SK-N-SH (cell line): ENCODE measurements around the gene TCP11L1. TPM values are rescaled to one million over a fixed set of nuclear protein-coding genes. Genes with fewer than 3 reads are reported as not detected.

Experiments used
- CTCF ChIA-PET: fragments of 300-600, 350-600 bp; formaldehyde crosslinking; extraction: SDS; loops from one replicate; lab custom pipeline; 2021; lab: Yijun Ruan, JAX
- POLR2A ChIA-PET: fragments of 350-600 bp; sonication (Branson Sonifier 250); formaldehyde crosslinking; extraction: SDS; loops from one replicate; lab custom pipeline; 2020; ENCODE audit warnings: antibody characterized with exemption, inconsistent platforms; lab: Yijun Ruan, JAX
- DNase-seq: peaks from one replicate; pipeline ENCODE4 v3.0.0; 2012
- H2AFZ ChIP-seq: fragments of 200-600 bp; sonication (generic); 2 replicates; pipeline ENCODE4 v1.8.1; 2016; ENCODE audit warnings: antibody characterized with exemption, mild to moderate bottlenecking, low read depth
- H3F3A ChIP-seq: fragments of 200-600 bp; sonication (generic); replicated peaks from 2 replicates; pipeline ENCODE3; 2016; ENCODE audit warnings: antibody characterized with exemption, mild to moderate bottlenecking; ENCODE audit not compliant: insufficient read depth
- H3K27ac ChIP-seq, 2 experiments: fragments of 200-500 bp in 1 of 2; fragments of 200-600 bp in 1 of 2; sonication (Bioruptor generic) in 1 of 2; sonication (generic), shearing (Covaris generic) in 1 of 2; 2 replicates each; pipeline versions ENCODE4 v1.5.1 to v1.6.1; 2014 to 2016; ENCODE audit warnings: low read depth in 2 of 2, inconsistent platforms in 1 of 2, low read length in 1 of 2, mild to moderate bottlenecking in 1 of 2, mixed read lengths in 1 of 2
- H3K27me3 ChIP-seq: fragments of 200-600 bp; sonication (generic), shearing (Covaris generic); 2 replicates; pipeline ENCODE4 v1.6.1; 2016; ENCODE audit warnings: mixed run types; ENCODE audit not compliant: insufficient read depth
- H3K36me3 ChIP-seq, 2 experiments: fragments of 200-500 bp in 1 of 2; fragments of 200-600 bp in 1 of 2; sonication (Bioruptor generic) in 1 of 2; sonication (generic) in 1 of 2; replicated peaks in 1 of 2; 2 replicates each; pipeline versions ENCODE3 to v1.5.1; 2014 to 2016; ENCODE audit warnings: low read length in 1 of 2, mild to moderate bottlenecking in 1 of 2; ENCODE audit not compliant: insufficient read depth in 2 of 2, control insufficient read depth in 1 of 2
- H3K4me1 ChIP-seq, 2 experiments: fragments of 200-500 bp in 1 of 2; fragments of 200-600 bp in 1 of 2; sonication (Bioruptor generic) in 1 of 2; sonication (generic), shearing (Covaris generic) in 1 of 2; 2 replicates each; pipeline versions ENCODE4 v1.5.1 to v1.6.1; 2014 to 2016; ENCODE audit warnings: low read depth in 1 of 2, low read length in 1 of 2, mixed run types in 1 of 2; ENCODE audit not compliant: insufficient read depth in 2 of 2, control insufficient read depth in 1 of 2
- H3K4me2 ChIP-seq: fragments of 200-600 bp; sonication (generic), shearing (Covaris generic); 2 replicates; pipeline ENCODE4 v1.6.1; 2017; ENCODE audit warnings: mixed run types
- H3K4me3 ChIP-seq, 2 experiments: fragments of 200-500 bp in 1 of 2; fragments of 200-600 bp in 1 of 2; sonication (Bioruptor generic) in 1 of 2; sonication (generic), shearing (Covaris generic) in 1 of 2; 2 replicates each; pipeline versions ENCODE4 v1.5.1 to v1.8.1; 2014 to 2016; ENCODE audit warnings: low read depth in 2 of 2, inconsistent platforms in 1 of 2, low read length in 1 of 2, mild to moderate bottlenecking in 1 of 2, mixed read lengths in 1 of 2, moderate library complexity in 1 of 2
- H3K79me2 ChIP-seq: fragments of 200-600 bp; sonication (generic); 2 replicates; pipeline ENCODE4 v1.8.1; 2017; ENCODE audit warnings: mild to moderate bottlenecking; ENCODE audit not compliant: insufficient read depth
- H3K9ac ChIP-seq: fragments of 200-600 bp; sonication (generic); 2 replicates; pipeline ENCODE4 v1.6.1; 2017; ENCODE audit warnings: mixed run types
- H3K9me2 ChIP-seq: fragments of 200-600 bp; sonication (generic); 2 replicates; pipeline ENCODE4 v1.6.1; 2017; ENCODE audit warnings: mixed run types
- H3K9me3 ChIP-seq: fragments of 200-600 bp; sonication (generic); 2 replicates; pipeline ENCODE4 v1.6.1; 2017; ENCODE audit warnings: mixed run types, mild to moderate bottlenecking, moderate library complexity
- H4K20me1 ChIP-seq: fragments of 200-600 bp; sonication (generic); 2 replicates; pipeline ENCODE4 v1.6.1; 2017; ENCODE audit warnings: mild to moderate bottlenecking, mixed run types; ENCODE audit not compliant: insufficient read depth
- ELF1 ChIP-seq: IDR thresholded peaks from 2 replicates; pipeline ENCODE4 v1.4.0; 2012
- EP300 ChIP-seq, 2 experiments: IDR thresholded peaks; 2 replicates each; pipeline versions ENCODE4 v1.4.0 to v1.6.1; 2012; ENCODE audit warnings: borderline replicate concordance in 1 of 2, low read depth in 1 of 2, low read length in 1 of 2
- FOXM1 ChIP-seq: IDR thresholded peaks from 2 replicates; pipeline ENCODE4 v1.4.0; 2012; ENCODE audit warnings: low read depth, mild to moderate bottlenecking
- GABPA ChIP-seq: IDR thresholded peaks from 2 replicates; pipeline ENCODE4 v1.4.0; 2012; ENCODE audit warnings: low read depth, mild to moderate bottlenecking
- JUND ChIP-seq: IDR thresholded peaks from 2 replicates; pipeline ENCODE4 v1.4.0; 2012
- MXI1 ChIP-seq: IDR thresholded peaks from 2 replicates; pipeline ENCODE4 v1.6.1; 2012; ENCODE audit warnings: mild to moderate bottlenecking, low read depth, low read length, improper control_type of control experiment
- POLR2AphosphoS5 ChIP-seq: IDR thresholded peaks from 2 replicates; pipeline ENCODE4 v1.6.1; 2012; ENCODE audit warnings: low read depth, low read length
- SIN3A ChIP-seq: IDR thresholded peaks from 2 replicates; pipeline ENCODE4 v1.6.1; 2012; ENCODE audit warnings: low read depth, mild to moderate bottlenecking, low read length, moderate library complexity, borderline replicate concordance
- SMC3 ChIP-seq: IDR thresholded peaks from 2 replicates; pipeline ENCODE4 v1.6.1; 2012; ENCODE audit warnings: low read depth, low read length, improper control_type of control experiment
- TEAD4 ChIP-seq: IDR thresholded peaks from 2 replicates; pipeline ENCODE4 v1.4.0; 2012; ENCODE audit warnings: mild to moderate bottlenecking, borderline replicate concordance; ENCODE audit not compliant: insufficient read depth
- USF2 ChIP-seq: fragments of 150-350 bp; IDR thresholded peaks from 2 replicates; pipeline ENCODE4 v1.6.1; 2017; ENCODE audit warnings: antibody characterized with exemption, low read length, low read depth, borderline replicate concordance
- WGBS: methylation state at CpG from one replicate; pipeline ENCODE4 v1.1.6; 2017; ENCODE audit warnings: low lambda C conversion rate; 5-methylcytosine and 5-hydroxymethylcytosine counted together
- polyA plus RNA-seq, 3 experiments: library from polyadenylated mRNA; depleted of rRNA; stranded (reverse); fragments of >200 nt; gene quantifications; 2 replicates each; pipeline ENCODE4 v1.2.3, GENCODE V29; 2012
- TF ChIP-seq, protein P1 (sequence below): IDR thresholded peaks from 2 replicates; pipeline ENCODE4 v1.4.0; 2012; ENCODE audit warnings: low read depth

TCP11L1 gene
- polyA plus RNA-seq, 1 of the 3 experiments (the other 2 are of a cell fraction): 12.7 TPM

- no peak; the same call in 1 of the 2 replicates for TF ChIP-seq GABPA
- TF ChIP-seq SMC3: no peak
- peak; percentile 38 for TF ChIP-seq JUND
- no peak for TF ChIP-seq ELF1
- no peak for TF ChIP-seq POLR2AphosphoS5
- TF ChIP-seq USF2: no peak
- no peak for TF ChIP-seq EP300 (IDR thresholded peaks at IDR 0.05; ENCODE audit: borderline replicate concordance in 1 of 2, low read depth in 1 of 2, low read length in 1 of 2)
These were observed 4.0 kb downstream of the TCP11L1 start (continued) for GRCh38 chr11:33043221-33043830.

- peaks cover 39 to 47% of the 10 kb centered on the region in 2 experiments for H3K36me3 ChIP-seq
- H2AFZ ChIP-seq: no peak overlapping the region
- no peaks in the 10 kb centered on the region for H4K20me1 ChIP-seq
- no peaks in the 10 kb centered on the region for H3F3A ChIP-seq
- WGBS: 70% methylated on average over 4 of the region's 4 CpGs
- no peaks in the 10 kb centered on the region for H3K27me3 ChIP-seq
- no peak overlapping the region for H3K4me2 ChIP-seq
- 0 out of 2 replicates have a peak, but pooled peaks cover 6% of the 10 kb centered on the region for H3K9me3 ChIP-seq
- no peak overlapping the region for H3K9ac ChIP-seq
- H3K79me2 ChIP-seq: peaks cover 47% of the 10 kb centered on the region
- TF ChIP-seq SIN3A (no peak), ELF1 (no peak), JUND (no peak), MXI1 (no peak), USF2 (no peak), SMC3 (no peak), TEAD4 (no peak), FOXM1 (no peak)
- TF ChIP-seq, protein P1, sequence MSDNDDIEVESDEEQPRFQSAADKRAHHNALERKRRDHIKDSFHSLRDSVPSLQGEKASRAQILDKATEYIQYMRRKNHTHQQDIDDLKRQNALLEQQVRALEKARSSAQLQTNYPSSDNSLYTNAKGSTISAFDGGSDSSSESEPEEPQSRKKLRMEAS: no peak
- ChIA-PET CTCF (interaction anchor here (1.9 kb wide), 1 partner anchor 20 kb away, joined by 5 read pairs; no protein-coding TSS in a partner anchor), POLR2A (no interaction called here)
- no peaks in the 10 kb centered on the region for H3K9me2 ChIP-seq
- no peak overlapping the region; a peak in 1 of 4 replicates for H3K27ac ChIP-seq
- no peak overlapping the region for H3K4me3 ChIP-seq
- peaks cover 8 to 45% of the 10 kb centered on the region in 2 experiments; a peak in 3 of 4 replicates for H3K4me1 ChIP-seq
- no peak for DNase-seq
These were observed 4.9 kb downstream of the TCP11L1 start for GRCh38 chr11:33044285-33044756.
